ENCODE measurements around the gene EIF6. TPM values are rescaled to one million over a fixed set of nuclear protein-coding genes. Genes with fewer than 3 reads are reported as not detected.

The EIF6 gene
- total RNA-seq, 1 donor: 120 TPM

- peak within 1 kb of the TSS; percentile 81 for H3K4me3 ChIP-seq (ENCODE audit: low read depth, low read length)
- TF ChIP-seq CTCF (IDR thresholded peaks at IDR 0.05; ENCODE audit: insufficient read depth, low read length): peak; percentile 33
- peak; percentile 74 for DNase-seq (ENCODE audit: low read depth)
Measured at GRCh38 chr20:35277531-35278395, 6.8 kb downstream of the EIF6 start, which contains the start of gene MMP24OS. Gene MMP24OS, minus strand, starts transcription at chr20:35278122. Its CDS starts 193 bp downstream, at chr20:35277929.

- DNase-seq (ENCODE audit: low read depth): no peak
- peak overlapping the region; percentile 81 for H3K4me3 ChIP-seq (ENCODE audit: low read depth, low read length)
- no peak for TF ChIP-seq CTCF (IDR thresholded peaks at IDR 0.05; ENCODE audit: insufficient read depth, low read length)
Measured at GRCh38 chr20:35277127-35277526, 7.4 kb downstream of the EIF6 start.

DNA sequence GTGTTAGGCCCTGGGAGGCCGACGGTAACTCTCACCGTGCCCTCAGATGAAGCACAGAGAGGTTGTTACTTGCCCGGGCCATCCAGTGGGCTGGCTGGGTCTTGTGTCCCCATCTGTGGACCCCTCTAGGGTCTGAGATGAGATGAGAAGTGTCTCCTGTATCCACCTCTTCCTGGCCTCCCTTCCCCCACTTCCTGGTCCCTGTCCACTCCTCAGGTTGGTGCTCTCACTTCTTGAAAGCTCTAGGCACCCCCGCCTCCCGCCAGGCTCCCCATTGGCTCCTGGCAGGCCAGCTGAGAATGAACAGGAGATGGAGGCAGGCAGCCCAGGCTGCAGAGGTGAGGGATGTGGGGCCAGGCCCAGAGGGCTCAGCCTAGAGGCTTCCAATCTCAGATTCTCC lies 8.2 kb downstream of the EIF6 start:
- TF ChIP-seq CTCF (IDR thresholded peaks at IDR 0.05; ENCODE audit: insufficient read depth, low read length): no peak
- peak overlapping the region; percentile 81 for H3K4me3 ChIP-seq (ENCODE audit: low read depth, low read length)
- no peak for DNase-seq (ENCODE audit: low read depth)

- TF ChIP-seq CTCF (IDR thresholded peaks at IDR 0.05; ENCODE audit: insufficient read depth, low read length): no peak
- H3K4me3 ChIP-seq (ENCODE audit: low read depth, low read length): no peak overlapping the region
- no peak for DNase-seq (ENCODE audit: low read depth)
Measured at GRCh38 chr20:35275741-35276251, 8.8 kb downstream of the EIF6 start.

DNA sequence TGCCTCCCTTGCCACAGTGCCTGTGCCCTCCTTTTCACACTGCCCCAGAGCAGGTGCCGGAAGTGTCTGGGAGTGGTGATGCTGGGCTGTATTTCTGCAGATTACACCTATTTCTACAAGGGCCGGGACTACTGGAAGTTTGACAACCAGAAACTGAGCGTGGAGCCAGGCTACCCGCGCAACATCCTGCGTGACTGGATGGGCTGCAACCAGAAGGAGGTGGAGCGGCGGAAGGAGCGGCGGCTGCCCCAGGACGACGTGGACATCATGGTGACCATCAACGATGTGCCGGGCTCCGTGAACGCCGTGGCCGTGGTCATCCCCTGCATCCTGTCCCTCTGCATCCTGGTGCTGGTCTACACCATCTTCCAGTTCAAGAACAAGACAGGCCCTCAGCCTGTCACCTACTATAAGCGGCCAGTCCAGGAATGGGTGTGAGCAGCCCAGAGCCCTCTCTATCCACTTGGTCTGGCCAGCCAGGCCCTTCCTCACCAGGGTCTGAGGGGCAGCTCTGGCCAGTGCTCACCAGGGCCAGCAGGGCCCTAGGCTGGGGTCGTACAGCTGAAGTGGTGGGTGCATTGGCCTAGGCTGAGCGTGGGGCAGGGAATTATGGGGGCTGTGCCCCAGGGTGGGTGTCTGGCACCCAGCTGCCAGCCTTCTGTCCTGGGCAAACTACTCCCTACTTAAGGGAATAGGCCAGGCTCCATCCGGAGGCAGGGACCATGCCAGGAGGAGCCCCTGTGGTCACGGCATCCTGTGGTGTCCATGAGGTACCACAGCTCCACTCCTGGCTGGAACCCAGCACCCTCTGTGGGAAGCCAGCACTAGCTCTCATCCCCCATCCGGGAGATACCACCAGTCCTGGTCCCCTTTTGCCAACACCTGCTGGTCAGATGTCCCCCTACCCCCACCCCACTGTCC lies 10.1 kb downstream of the EIF6 start:
- TF ChIP-seq CTCF (IDR thresholded peaks at IDR 0.05; ENCODE audit: insufficient read depth, low read length): no peak
- DNase-seq (ENCODE audit: low read depth): no peak
- no peak overlapping the region for H3K4me3 ChIP-seq (ENCODE audit: low read depth, low read length)

DNA sequence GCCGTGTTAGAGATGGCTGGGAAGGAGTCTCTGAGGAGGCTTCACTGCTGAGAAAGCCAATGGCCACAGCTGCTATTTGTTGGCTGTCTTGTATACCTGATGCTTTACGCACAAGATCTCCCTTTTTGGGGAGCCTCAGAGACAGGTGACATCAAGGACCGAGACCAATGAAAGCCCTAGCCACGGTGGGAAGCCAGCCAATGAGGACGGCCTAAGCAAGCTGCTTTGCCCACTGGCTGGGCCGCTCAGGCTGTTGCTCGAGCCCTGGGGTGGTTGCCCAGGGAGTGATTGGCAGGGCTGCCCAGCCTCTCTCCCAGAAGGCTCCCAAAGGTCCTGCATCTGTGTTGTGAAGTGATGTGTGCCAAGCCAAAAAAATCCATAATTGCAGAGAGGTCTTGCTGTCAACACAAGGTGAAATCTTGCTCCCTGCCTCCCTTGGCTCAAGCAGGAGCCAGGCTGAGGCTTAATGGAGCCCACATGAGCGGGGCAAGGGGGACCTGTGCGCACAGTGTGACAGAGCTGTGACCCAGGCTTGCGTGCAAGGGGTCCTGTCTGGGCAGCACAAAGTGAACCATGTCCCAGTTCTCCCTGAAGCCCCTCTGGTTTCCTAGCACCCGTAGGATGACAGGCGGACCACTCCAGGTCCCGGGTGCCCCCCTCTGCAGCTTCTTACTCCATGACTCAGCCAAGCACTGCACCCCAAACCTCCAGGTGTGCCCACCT lies 11.0 kb downstream of the EIF6 start:
- no peak for TF ChIP-seq CTCF (IDR thresholded peaks at IDR 0.05; ENCODE audit: insufficient read depth, low read length)
- DNase-seq (ENCODE audit: low read depth): no peak
- H3K4me3 ChIP-seq (ENCODE audit: low read depth, low read length): no peak overlapping the region

Measured in fibroblast of the aortic adventitia (primary cell).